GM12874 (cell line): Measurements from ENCODE around the gene NCCRP1.

Experiments
- CTCF ChIP-seq: IDR thresholded peaks from 2 replicates; pipeline ENCODE4 v1.5.1; 2011; ENCODE audit warnings: low read depth, mild to moderate bottlenecking, control low read depth, low read length, moderate library complexity; ENCODE audit not compliant: insufficient read depth

The NCCRP1 gene

GRCh38 chr19:39196320-39196719, 444 bp upstream of the NCCRP1 start:
- TF ChIP-seq CTCF = no peak

DNA sequence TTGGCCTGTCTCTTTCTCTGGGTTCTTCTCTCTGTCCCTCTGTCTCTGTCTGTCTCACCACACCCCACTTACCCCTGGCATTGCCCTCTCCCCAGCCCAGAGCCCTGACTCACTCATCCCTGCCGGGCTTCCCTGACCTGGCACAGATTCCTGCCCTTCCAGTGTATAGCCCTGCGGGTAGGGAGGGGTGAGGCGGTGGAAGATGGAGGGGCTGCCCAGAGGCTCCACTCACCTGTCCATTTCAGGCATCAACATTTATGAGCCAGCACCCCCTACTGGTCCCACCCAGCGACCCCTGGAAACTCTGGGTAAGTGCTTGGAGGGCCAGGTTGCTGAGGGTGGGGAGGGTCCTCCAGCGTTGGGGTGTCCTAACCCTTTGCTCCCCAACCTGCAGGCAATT, 1.0 kb downstream of the NCCRP1 start:
- no peak for TF ChIP-seq CTCF

DNA sequence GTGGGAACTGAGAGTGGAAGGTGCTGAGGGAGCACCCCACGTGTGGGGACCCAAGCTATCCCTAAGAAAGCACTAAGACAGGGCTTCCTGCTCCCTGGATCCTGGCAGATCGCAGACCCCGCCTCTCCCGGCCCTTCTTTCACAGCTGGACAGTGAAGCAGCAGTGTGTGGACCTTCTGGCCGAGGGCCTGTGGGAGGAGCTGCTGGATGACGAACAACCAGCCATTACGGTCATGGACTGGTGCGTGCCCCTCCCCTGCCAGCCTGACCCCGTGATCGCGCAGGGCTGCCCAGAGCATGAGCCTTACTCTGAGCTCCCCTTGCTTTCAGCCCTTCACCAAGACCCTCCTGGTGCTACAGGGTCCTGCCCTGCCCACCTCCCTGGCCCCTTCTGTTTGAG, 2.3 kb downstream of the NCCRP1 start:
- no peak for TF ChIP-seq CTCF

GRCh38 chr19:39200066-39200802, 3.5 kb downstream of the NCCRP1 start:
- no peak for TF ChIP-seq CTCF

DNA sequence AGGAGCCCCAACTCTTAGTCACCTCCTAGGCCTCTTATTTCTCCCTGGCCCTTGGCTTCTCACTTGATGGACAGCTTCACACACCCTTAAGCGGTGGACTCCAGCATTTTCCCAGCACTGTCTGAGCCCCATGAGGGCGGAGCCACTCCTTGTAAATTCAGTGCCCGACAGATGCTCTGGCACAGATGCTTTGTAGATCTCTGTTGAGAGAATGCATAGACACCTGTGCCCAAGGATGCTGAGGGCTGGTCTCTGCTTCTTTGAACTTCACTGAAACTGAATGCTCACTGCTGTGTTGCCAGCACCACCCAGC, 4.0 kb downstream of the NCCRP1 start:
- TF ChIP-seq CTCF = no peak

- no peak for TF ChIP-seq CTCF
Observed at GRCh38 chr19:39202998-39203355, 6.2 kb downstream of the NCCRP1 start.

GRCh38 chr19:39203372-39204341, 6.9 kb downstream of the NCCRP1 start, which contains the start of gene SYCN:
SYCN (minus strand) TSS chr19:39204263; CDS start chr19:39204254, 9 bp downstream.
- no peak for TF ChIP-seq CTCF
